Liver (tissue), 3 donors: ENCODE results near the gene CERT1.

Experiments
- ATF3 ChIP-seq: IDR thresholded peaks from 2 replicates; pipeline ENCODE4 v1.6.1; 2016; ENCODE audit warnings: antibody characterized with exemption
- CTCF ChIP-seq: fragments of 150-350 bp; IDR thresholded peaks from 2 replicates; pipeline ENCODE4 v1.5.1; 2017; ENCODE audit warnings: improper control_type of control experiment, low read depth, low read length; ENCODE audit not compliant: missing input control
- FOXA2 ChIP-seq: IDR thresholded peaks from 2 replicates; pipeline ENCODE4 v1.6.1; 2016; ENCODE audit warnings: antibody characterized with exemption
- GABPA ChIP-seq, 2 donors: IDR thresholded peaks in 1 of 2; conservative IDR thresholded peaks in 1 of 2; 2 replicates each; pipeline ENCODE4 v1.6.1; 2016; ENCODE audit warnings: antibody characterized with exemption in 2 of 2, mild to moderate bottlenecking in 1 of 2, moderate library complexity in 1 of 2
- JUND ChIP-seq, 2 donors: IDR thresholded peaks; 2 replicates each; pipeline ENCODE4 v1.6.1; 2016; ENCODE audit warnings: antibody characterized with exemption in 2 of 2
- NR2F2 ChIP-seq: IDR thresholded peaks from 2 replicates; pipeline ENCODE4 v1.6.1; 2016; ENCODE audit warnings: antibody characterized with exemption
- RAD21 ChIP-seq, 2 donors: IDR thresholded peaks; 2 replicates each; pipeline ENCODE4 v1.6.1; 2016; ENCODE audit warnings: antibody characterized with exemption in 2 of 2, mild to moderate bottlenecking in 2 of 2
- REST ChIP-seq: IDR thresholded peaks from 2 replicates; pipeline ENCODE4 v1.6.1; 2016; ENCODE audit warnings: antibody characterized with exemption, mild to moderate bottlenecking
- RXRA ChIP-seq, 2 donors: IDR thresholded peaks; 2 replicates each; pipeline ENCODE4 v1.6.1; 2017 to 2018; ENCODE audit warnings: antibody characterized with exemption in 2 of 2, mild to moderate bottlenecking in 1 of 2
- TAF1 ChIP-seq: conservative IDR thresholded peaks from 2 replicates; pipeline ENCODE4 v1.6.1; 2016; ENCODE audit warnings: antibody characterized with exemption, mild to moderate bottlenecking
- YY1 ChIP-seq: IDR thresholded peaks from 2 replicates; pipeline ENCODE4 v1.6.1; 2016; ENCODE audit warnings: antibody characterized with exemption, mild to moderate bottlenecking
- donor health status: healthy.
- donor health status: healthy.

- TF ChIP-seq TAF1 (no peak), CTCF (no peak), RAD21 (IDR thresholded peaks at IDR 0.05) (no peak), GABPA (IDR thresholded peaks at IDR 0.05 in 1 of 2, conservative IDR thresholded peaks at IDR 0.05 in 1 of 2) (no peak), JUND (IDR thresholded peaks at IDR 0.05) (no peak), YY1 (no peak), REST (no peak), FOXA2 (no peak), NR2F2 (no peak), ATF3 (no peak), RXRA (IDR thresholded peaks at IDR 0.05) (no peak)
Observed at GRCh38 chr5:75368391-75368790, 143.0 kb downstream of the CERT1 start.
